ENCODE data around the gene ANO9.

DNA sequence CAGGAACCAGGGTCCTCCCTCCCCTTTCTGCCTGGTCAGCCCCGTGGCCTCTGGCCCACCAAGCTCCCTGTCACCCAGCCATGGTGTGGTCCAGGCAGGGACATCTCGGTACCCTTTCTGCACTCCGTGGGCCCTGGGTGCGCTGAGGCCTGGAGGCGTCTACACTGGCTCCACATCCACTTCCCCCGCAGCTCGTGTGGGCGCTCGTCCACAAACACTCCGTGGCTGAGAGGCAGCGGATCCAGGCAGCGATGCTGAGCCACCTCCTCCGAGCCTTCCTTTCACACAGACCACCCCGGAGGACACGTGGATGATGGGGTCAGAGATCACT lies 49.1 kb upstream of the ANO9 start:
- TF ChIP-seq, protein P1, sequence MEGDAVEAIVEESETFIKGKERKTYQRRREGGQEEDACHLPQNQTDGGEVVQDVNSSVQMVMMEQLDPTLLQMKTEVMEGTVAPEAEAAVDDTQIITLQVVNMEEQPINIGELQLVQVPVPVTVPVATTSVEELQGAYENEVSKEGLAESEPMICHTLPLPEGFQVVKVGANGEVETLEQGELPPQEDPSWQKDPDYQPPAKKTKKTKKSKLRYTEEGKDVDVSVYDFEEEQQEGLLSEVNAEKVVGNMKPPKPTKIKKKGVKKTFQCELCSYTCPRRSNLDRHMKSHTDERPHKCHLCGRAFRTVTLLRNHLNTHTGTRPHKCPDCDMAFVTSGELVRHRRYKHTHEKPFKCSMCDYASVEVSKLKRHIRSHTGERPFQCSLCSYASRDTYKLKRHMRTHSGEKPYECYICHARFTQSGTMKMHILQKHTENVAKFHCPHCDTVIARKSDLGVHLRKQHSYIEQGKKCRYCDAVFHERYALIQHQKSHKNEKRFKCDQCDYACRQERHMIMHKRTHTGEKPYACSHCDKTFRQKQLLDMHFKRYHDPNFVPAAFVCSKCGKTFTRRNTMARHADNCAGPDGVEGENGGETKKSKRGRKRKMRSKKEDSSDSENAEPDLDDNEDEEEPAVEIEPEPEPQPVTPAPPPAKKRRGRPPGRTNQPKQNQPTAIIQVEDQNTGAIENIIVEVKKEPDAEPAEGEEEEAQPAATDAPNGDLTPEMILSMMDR (IDR thresholded peaks at IDR 0.05): no peak
- TF ChIP-seq POLR2A (IDR thresholded peaks at IDR 0.05): no peak

Measured in esophagus squamous epithelium (tissue), 4 donors.